Measurements from ENCODE around the gene KDM4B. TPM values are rescaled to one million over a fixed set of nuclear protein-coding genes. Genes with fewer than 3 reads are reported as not detected.

KDM4B gene
- total and polyA plus RNA-seq, 4 donors = 17.1 to 49.5 (median 24.7) TPM

DNA sequence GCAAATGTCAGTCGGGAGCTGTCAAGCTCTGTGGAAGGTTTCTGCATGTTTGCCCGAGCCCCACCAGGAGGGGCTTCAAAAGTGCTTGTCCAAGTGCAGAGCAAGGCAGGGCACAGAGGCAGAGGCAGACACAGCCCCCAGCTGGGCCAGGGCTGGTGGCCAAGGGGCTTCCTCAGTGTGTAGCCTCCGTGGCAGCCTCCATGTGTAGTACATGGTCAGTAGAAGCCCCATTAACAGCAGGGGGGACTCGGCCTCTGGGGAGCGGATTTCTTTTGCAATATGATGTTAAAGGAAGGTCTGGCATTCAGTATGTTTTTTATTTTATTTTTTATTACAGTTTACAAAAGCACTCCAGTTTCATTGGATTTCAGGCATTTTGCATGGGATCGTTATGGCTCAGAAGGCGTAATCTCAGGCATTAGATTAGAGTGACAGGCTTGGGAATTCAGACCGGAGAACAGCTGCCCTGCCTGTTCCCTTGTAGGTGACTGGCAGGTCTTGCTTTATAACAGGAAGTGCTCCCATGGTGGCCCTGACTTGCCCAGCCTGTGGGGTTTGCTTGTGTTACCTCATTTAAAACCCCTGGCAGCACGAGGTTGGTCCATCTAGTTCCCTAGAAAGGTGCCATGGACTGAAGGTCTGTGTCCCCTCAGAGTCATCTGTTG is 129.2 kb downstream of the KDM4B start:
- no peak overlapping the region for H3K27ac ChIP-seq (ENCODE audit: low read depth in 1 of 2, low read length in 1 of 2)
- H3K4me3 ChIP-seq = no peak overlapping the region
- peaks cover 0 to 17% (median 7%) of the 10 kb centered on the region in 4 donors for H3K9me3 ChIP-seq (ENCODE audit: control insufficient read depth in 4 of 4, insufficient read depth in 3 of 4, low read length in 3 of 4)
- DNase-seq = no peak
- 96 to 98% methylated on average over 9 of the region's 9 CpGs for WGBS, 2 donors
- no peak for ATAC-seq (ENCODE audit: insufficient read depth, low FRiP score)
- TF ChIP-seq, protein P1, sequence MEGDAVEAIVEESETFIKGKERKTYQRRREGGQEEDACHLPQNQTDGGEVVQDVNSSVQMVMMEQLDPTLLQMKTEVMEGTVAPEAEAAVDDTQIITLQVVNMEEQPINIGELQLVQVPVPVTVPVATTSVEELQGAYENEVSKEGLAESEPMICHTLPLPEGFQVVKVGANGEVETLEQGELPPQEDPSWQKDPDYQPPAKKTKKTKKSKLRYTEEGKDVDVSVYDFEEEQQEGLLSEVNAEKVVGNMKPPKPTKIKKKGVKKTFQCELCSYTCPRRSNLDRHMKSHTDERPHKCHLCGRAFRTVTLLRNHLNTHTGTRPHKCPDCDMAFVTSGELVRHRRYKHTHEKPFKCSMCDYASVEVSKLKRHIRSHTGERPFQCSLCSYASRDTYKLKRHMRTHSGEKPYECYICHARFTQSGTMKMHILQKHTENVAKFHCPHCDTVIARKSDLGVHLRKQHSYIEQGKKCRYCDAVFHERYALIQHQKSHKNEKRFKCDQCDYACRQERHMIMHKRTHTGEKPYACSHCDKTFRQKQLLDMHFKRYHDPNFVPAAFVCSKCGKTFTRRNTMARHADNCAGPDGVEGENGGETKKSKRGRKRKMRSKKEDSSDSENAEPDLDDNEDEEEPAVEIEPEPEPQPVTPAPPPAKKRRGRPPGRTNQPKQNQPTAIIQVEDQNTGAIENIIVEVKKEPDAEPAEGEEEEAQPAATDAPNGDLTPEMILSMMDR (IDR thresholded peaks at IDR 0.05; ENCODE audit: control extremely low read depth, extremely low read depth) = no peak
- H3K9ac ChIP-seq (ENCODE audit: insufficient read depth in 1 of 2, low read length in 2 of 2) = no peak overlapping the region
- no peaks in the 10 kb centered on the region for H3K27me3 ChIP-seq (ENCODE audit: control insufficient read depth in 3 of 3, insufficient read depth in 3 of 3, low read length in 2 of 3)
- peaks cover 0 to 4% (median under 1%) of the 10 kb centered on the region in 5 donors for H3K4me1 ChIP-seq (ENCODE audit: control insufficient read depth in 5 of 5, insufficient read depth in 5 of 5, low read length in 5 of 5)
- peaks cover 4 to 24% (median 15%) of the 10 kb centered on the region in 4 donors for H3K36me3 ChIP-seq (ENCODE audit: control insufficient read depth in 4 of 4, insufficient read depth in 4 of 4, low read length in 4 of 4)

DNA sequence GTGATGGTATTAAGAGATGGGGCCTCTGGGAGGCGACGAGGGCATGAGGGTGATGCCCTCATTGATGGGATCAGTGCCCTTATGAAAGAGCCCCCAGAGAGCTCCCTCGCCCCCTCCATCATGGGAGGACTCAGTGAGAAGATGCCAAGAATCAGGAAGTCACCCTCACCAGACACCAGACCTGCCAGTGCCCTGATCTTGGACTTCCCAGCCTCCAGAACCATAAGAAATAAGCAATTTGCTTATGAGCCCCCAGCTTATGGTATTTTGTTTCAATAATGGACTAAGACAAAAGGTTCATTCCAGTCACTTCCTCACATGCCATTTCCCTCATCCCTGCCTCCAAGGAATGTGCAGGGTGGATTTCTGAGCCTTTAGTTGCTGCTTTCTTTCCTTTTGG is 129.7 kb downstream of the KDM4B start:
- Histone ChIP-seq H3K9me3 (ENCODE audit: control insufficient read depth in 4 of 4, insufficient read depth in 3 of 4, low read length in 3 of 4) (peaks cover 0 to 17% (median 7%) of the 10 kb centered on the region in 4 donors), H3K9ac (ENCODE audit: insufficient read depth in 1 of 2, low read length in 2 of 2) (no peak overlapping the region), H3K4me3 (no peak overlapping the region), H3K36me3 (ENCODE audit: control insufficient read depth in 4 of 4, insufficient read depth in 4 of 4, low read length in 4 of 4) (peaks cover 4 to 26% (median 15%) of the 10 kb centered on the region in 4 donors), H3K27ac (ENCODE audit: low read depth in 1 of 2, low read length in 1 of 2) (no peak overlapping the region), H3K4me1 (ENCODE audit: control insufficient read depth in 5 of 5, insufficient read depth in 5 of 5, low read length in 5 of 5) (peaks cover 0 to 10% (median 2%) of the 10 kb centered on the region in 5 donors), H3K27me3 (ENCODE audit: control insufficient read depth in 3 of 3, insufficient read depth in 3 of 3, low read length in 2 of 3) (no peaks in the 10 kb centered on the region)
- no peak for ATAC-seq (ENCODE audit: insufficient read depth, low FRiP score)
- TF ChIP-seq, protein P1 (IDR thresholded peaks at IDR 0.05; ENCODE audit: control extremely low read depth, extremely low read depth) = no peak
- 97% methylated on average over 3 of the region's 3 CpGs for whole genome bisulfite sequencing, 2 donors
- no peak for DNase-seq

DNA sequence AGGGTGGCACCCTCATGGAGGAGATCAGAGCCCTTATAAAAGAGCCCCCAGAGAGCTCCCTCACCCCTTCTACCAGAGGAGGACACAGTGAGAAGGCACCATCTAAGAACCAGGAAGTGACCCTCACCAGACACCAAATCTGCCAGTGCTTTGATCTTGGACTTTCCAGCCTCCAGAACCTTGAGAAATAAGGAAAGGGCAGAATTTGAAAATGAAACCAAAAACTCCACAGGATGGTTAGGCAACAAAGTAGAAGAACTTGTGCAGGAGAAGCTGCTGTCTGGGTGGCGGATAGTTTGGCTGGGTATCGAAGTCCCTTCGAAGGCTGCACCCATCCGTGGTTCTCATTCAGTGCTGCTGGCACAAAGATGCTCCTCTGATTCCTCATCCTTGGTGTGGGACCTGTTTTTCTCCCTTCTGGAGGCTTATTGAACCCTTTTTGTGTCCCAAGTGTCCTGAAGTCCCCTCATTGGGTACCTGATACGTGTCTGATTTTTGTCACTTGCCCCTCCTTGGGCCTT is 130.8 kb downstream of the KDM4B start:
- DNase-seq (no peak), ATAC-seq (ENCODE audit: insufficient read depth, low FRiP score) (no peak)
- H3K4me1 ChIP-seq (ENCODE audit: control insufficient read depth in 5 of 5, insufficient read depth in 5 of 5, low read length in 5 of 5) = peaks cover 0 to 16% (median 2%) of the 10 kb centered on the region in 5 donors
- peaks cover 4 to 25% (median 13%) of the 10 kb centered on the region in 4 donors for H3K36me3 ChIP-seq (ENCODE audit: control insufficient read depth in 4 of 4, insufficient read depth in 4 of 4, low read length in 4 of 4)
- no peak overlapping the region for H3K4me3 ChIP-seq
- no peaks in the 10 kb centered on the region for H3K27me3 ChIP-seq (ENCODE audit: control insufficient read depth in 3 of 3, insufficient read depth in 3 of 3, low read length in 2 of 3)
- peaks cover 0 to 17% (median 7%) of the 10 kb centered on the region in 4 donors for H3K9me3 ChIP-seq (ENCODE audit: control insufficient read depth in 4 of 4, insufficient read depth in 3 of 4, low read length in 3 of 4)
- no peak overlapping the region for H3K27ac ChIP-seq (ENCODE audit: low read depth in 1 of 2, low read length in 1 of 2)
- TF ChIP-seq, protein P1 (IDR thresholded peaks at IDR 0.05; ENCODE audit: control extremely low read depth, extremely low read depth) = no peak
- H3K9ac ChIP-seq (ENCODE audit: insufficient read depth in 1 of 2, low read length in 2 of 2) = no peak overlapping the region
- 98 to 99% methylated on average over 5 of the region's 5 CpGs for WGBS, 2 donors
